GM12892 (cell line): ENCODE data around the gene MTCL1.

Source experiments
- POLR2A ChIP-seq: IDR thresholded peaks from 2 replicates; pipeline ENCODE4 v1.6.1; 2011; ENCODE audit warnings: low read depth, low read length, control low read depth
- POLR2AphosphoS5 ChIP-seq: IDR thresholded peaks from 2 replicates; pipeline ENCODE4 v1.6.1; 2011; ENCODE audit warnings: low read depth, low read length, control low read depth

DNA sequence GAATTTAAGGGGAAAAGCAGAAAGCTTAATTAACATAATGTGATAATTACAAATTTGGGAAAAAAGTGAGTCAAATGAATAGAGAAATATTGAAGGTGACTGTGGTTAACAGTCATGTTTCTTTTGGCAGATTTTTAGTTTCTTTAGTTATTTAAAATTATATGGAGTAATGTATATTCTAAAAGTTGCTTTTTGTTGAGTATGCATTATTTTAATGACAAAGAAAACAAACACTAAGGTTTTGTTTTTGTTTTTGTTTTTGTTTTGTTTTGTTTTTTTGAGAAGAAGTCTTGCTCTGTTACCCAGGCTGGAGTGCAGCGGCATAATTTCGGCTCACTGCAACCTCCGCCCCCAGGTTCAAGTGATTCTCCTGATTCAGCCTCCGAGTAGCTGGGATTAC lies 30.3 kb upstream of the MTCL1 start:
- TF ChIP-seq POLR2AphosphoS5 = no peak
- no peak for TF ChIP-seq POLR2A
